Activated naive CD4-positive, alpha-beta T cell treated with anti-CD3 and anti-CD28 coated beads for 36 hours (primary cell): ENCODE results near the gene SAA1. TPM values are rescaled to one million over a fixed set of nuclear protein-coding genes. Genes with fewer than 3 reads are reported as not detected.

ENCODE experiments used
- CTCF ChIA-PET: fragments of 350-600 bp; sonication (Branson Sonifier 250); formaldehyde crosslinking; loops from one replicate; lab custom pipeline; 2021; ENCODE audit warnings: antibody characterized with exemption; lab: Charles Lee
- DNase-seq: peaks from one replicate; pipeline ENCODE4 v3.0.0-alpha.2; 2020
- H3K27ac Mint-ChIP-seq: one replicate; pipeline ENCODE4 v1.8.0; 2021; ENCODE audit warnings: mild to moderate bottlenecking, mixed read lengths
- H3K27me3 Mint-ChIP-seq: one replicate; pipeline ENCODE4 v1.8.0; 2021; ENCODE audit warnings: low read depth, mixed read lengths
- H3K36me3 Mint-ChIP-seq: one replicate; pipeline ENCODE4 v1.8.0; 2021; ENCODE audit warnings: low read depth, mixed read lengths
- H3K4me1 Mint-ChIP-seq: one replicate; pipeline ENCODE4 v1.8.0; 2021; ENCODE audit warnings: low read depth, mixed read lengths
- H3K4me3 Mint-ChIP-seq: one replicate; pipeline ENCODE4 v1.8.0; 2021; ENCODE audit warnings: mild to moderate bottlenecking, moderate library complexity, mixed read lengths
- H3K9me3 Mint-ChIP-seq: one replicate; pipeline ENCODE4 v1.8.0; 2021; ENCODE audit warnings: mixed read lengths
- intact Hi-C: fragments of 100-400 bp; cut with micrococcal nuclease; formaldehyde crosslinking; loops from one replicate; pipeline ENCODE4 v1.15.1; 2023
- total RNA-seq, 2 experiments: library from RNA; stranded (reverse); gene quantifications; one replicate each; pipeline ENCODE4 v1.2.3, GENCODE V29; 2021

The SAA1 gene
- total RNA-seq, 2 experiments from 2014 or later: not detected

GRCh38 chr11:18295316-18295715 lies 29.3 kb downstream of the SAA1 start:
- intact Hi-C loops: loop anchor here (2.0 kb wide), 1 partner anchor 25 kb away; no protein-coding TSS in a partner anchor
- Mint-ChIP-seq H3K27me3 (no peaks in the 10 kb centered on the region), H3K4me3 (no peak overlapping the region), H3K4me1 (peaks cover 2% of the 10 kb centered on the region), H3K36me3 (peaks cover 56% of the 10 kb centered on the region), H3K27ac (no peak overlapping the region), H3K9me3 (no peaks in the 10 kb centered on the region)
- CTCF ChIA-PET: interaction anchor here (0.6 to 1.8 kb wide), 4 partner anchors 10 to 180 kb away, joined by 3 to 13 read pairs (median 4); no protein-coding TSS in a partner anchor
- DNase-seq: no peak

GRCh38 chr11:18299721-18300120 lies 33.7 kb downstream of the SAA1 start:
- no peak overlapping the region for H3K4me3 Mint-ChIP-seq
- no peak for DNase-seq
- CTCF ChIA-PET: interaction anchor here (0.6 to 1.0 kb wide), 2 partner anchors 10 to 56 kb away, joined by 3 to 4 read pairs; no protein-coding TSS in a partner anchor
- peaks cover 42% of the 10 kb centered on the region for H3K36me3 Mint-ChIP-seq
- H3K27ac Mint-ChIP-seq: no peak overlapping the region
- H3K4me1 Mint-ChIP-seq: peaks cover 2% of the 10 kb centered on the region
- intact Hi-C loops: no loop called here
- no peaks in the 10 kb centered on the region for H3K27me3 Mint-ChIP-seq
- no peaks in the 10 kb centered on the region for H3K9me3 Mint-ChIP-seq

- intact Hi-C loops: no loop called here
- H3K36me3 Mint-ChIP-seq: peaks cover 29% of the 10 kb centered on the region
- no peak for DNase-seq
- CTCF ChIA-PET: no interaction called here
- H3K27me3 Mint-ChIP-seq: no peaks in the 10 kb centered on the region
- H3K4me3 Mint-ChIP-seq: no peak overlapping the region
- H3K9me3 Mint-ChIP-seq: no peaks in the 10 kb centered on the region
- H3K27ac Mint-ChIP-seq: no peak overlapping the region
- no peaks in the 10 kb centered on the region for H3K4me1 Mint-ChIP-seq
Measured at GRCh38 chr11:18304745-18305144, 38.7 kb downstream of the SAA1 start.

GRCh38 chr11:18307461-18308139 lies 41.5 kb downstream of the SAA1 start:
- CTCF ChIA-PET: interaction anchor here (0.6 to 0.7 kb wide), 2 partner anchors 319 to 424 kb away, joined by 3 to 8 read pairs; no protein-coding TSS in a partner anchor
- Mint-ChIP-seq H3K4me3 (no peak overlapping the region), H3K9me3 (no peaks in the 10 kb centered on the region), H3K27me3 (no peaks in the 10 kb centered on the region), H3K27ac (no peak overlapping the region), H3K4me1 (peaks cover 2% of the 10 kb centered on the region), H3K36me3 (peaks cover 32% of the 10 kb centered on the region)
- intact Hi-C loops: no loop called here
- DNase-seq: no peak

GRCh38 chr11:18308242-18308641 lies 42.2 kb downstream of the SAA1 start:
- DNase-seq: no peak
- Mint-ChIP-seq H3K4me3 (no peak overlapping the region), H3K36me3 (peaks cover 32% of the 10 kb centered on the region), H3K4me1 (peaks cover 7% of the 10 kb centered on the region), H3K27me3 (no peaks in the 10 kb centered on the region), H3K9me3 (no peaks in the 10 kb centered on the region), H3K27ac (no peak overlapping the region)
- intact Hi-C loops: no loop called here
- CTCF ChIA-PET: no interaction called here

- intact Hi-C loops: no loop called here
- Mint-ChIP-seq H3K4me1 (peaks cover 9% of the 10 kb centered on the region), H3K9me3 (no peaks in the 10 kb centered on the region), H3K4me3 (no peak overlapping the region), H3K27me3 (no peaks in the 10 kb centered on the region), H3K27ac (no peak overlapping the region), H3K36me3 (peaks cover 30% of the 10 kb centered on the region)
- CTCF ChIA-PET: no interaction called here
- no peak for DNase-seq
Measured at GRCh38 chr11:18309691-18310090, 43.6 kb downstream of the SAA1 start.

- intact Hi-C loops: no loop called here
- no peaks in the 10 kb centered on the region for H3K27me3 Mint-ChIP-seq
- DNase-seq: no peak
- no peak overlapping the region for H3K4me3 Mint-ChIP-seq
- CTCF ChIA-PET: no interaction called here
- H3K36me3 Mint-ChIP-seq: peaks cover 27% of the 10 kb centered on the region
- H3K27ac Mint-ChIP-seq: no peak overlapping the region
- H3K4me1 Mint-ChIP-seq: peaks cover 9% of the 10 kb centered on the region
- H3K9me3 Mint-ChIP-seq: no peaks in the 10 kb centered on the region
Measured at GRCh38 chr11:18310800-18311340, 44.8 kb downstream of the SAA1 start.

GRCh38 chr11:18312012-18312411 lies 45.9 kb downstream of the SAA1 start:
- CTCF ChIA-PET: no interaction called here
- Mint-ChIP-seq H3K4me1 (peaks cover 9% of the 10 kb centered on the region), H3K36me3 (peaks cover 18% of the 10 kb centered on the region), H3K27me3 (no peaks in the 10 kb centered on the region), H3K4me3 (no peak overlapping the region), H3K9me3 (no peaks in the 10 kb centered on the region), H3K27ac (no peak overlapping the region)
- no peak for DNase-seq
- intact Hi-C loops: no loop called here

GRCh38 chr11:18312663-18313420 lies 46.8 kb downstream of the SAA1 start:
- H3K36me3 Mint-ChIP-seq: peaks cover 23% of the 10 kb centered on the region
- H3K27ac Mint-ChIP-seq: no peak overlapping the region
- intact Hi-C loops: no loop called here

GRCh38 chr11:18313965-18314763 lies 48.1 kb downstream of the SAA1 start:
- DNase-seq: no peak
- Mint-ChIP-seq H3K9me3 (no peaks in the 10 kb centered on the region), H3K27ac (no peak overlapping the region), H3K4me1 (peaks cover 20% of the 10 kb centered on the region), H3K27me3 (no peaks in the 10 kb centered on the region), H3K36me3 (peaks cover 19% of the 10 kb centered on the region), H3K4me3 (no peak overlapping the region)
- intact Hi-C loops: no loop called here
- CTCF ChIA-PET: interaction anchor here (0.6 to 1.2 kb wide), 2 partner anchors 84 to 127 kb away, joined by 3 read pairs; no protein-coding TSS in a partner anchor

More at GRCh38 chr11:18312663-18313420, 46.8 kb downstream of the SAA1 start:
- Mint-ChIP-seq H3K4me1 (peaks cover 11% of the 10 kb centered on the region), H3K9me3 (no peaks in the 10 kb centered on the region), H3K27me3 (no peaks in the 10 kb centered on the region), H3K4me3 (no peak overlapping the region)
- CTCF ChIA-PET: no interaction called here
- DNase-seq: no peak

- no peak overlapping the region for H3K27ac Mint-ChIP-seq
- H3K27me3 Mint-ChIP-seq: no peaks in the 10 kb centered on the region
- DNase-seq: no peak
- peaks cover 16% of the 10 kb centered on the region for H3K36me3 Mint-ChIP-seq
- H3K4me3 Mint-ChIP-seq: no peak overlapping the region
- no peaks in the 10 kb centered on the region for H3K9me3 Mint-ChIP-seq
- peaks cover 28% of the 10 kb centered on the region for H3K4me1 Mint-ChIP-seq
- CTCF ChIA-PET: interaction anchor here (1.2 to 1.9 kb wide), 3 partner anchors 71 to 407 kb away, joined by 3 to 8 read pairs (median 3); no protein-coding TSS in a partner anchor
- intact Hi-C loops: loop anchor here (5.0 kb wide), 1 partner anchor 1038 kb away; the partner anchor contains the start of gene NUCB2
Measured at GRCh38 chr11:18314784-18315523, 48.9 kb downstream of the SAA1 start.
